GM19467 (cell line): Measurements from ENCODE around the gene EPB41L4B.

ENCODE experiments used
- ATAC-seq: cut with Tn5 transposase; IDR thresholded peaks from one replicate; pipeline ENCODE4 v1.9.1; 2021; ENCODE audit warnings: mild to moderate bottlenecking, moderate library complexity; ENCODE audit not compliant: unreplicated experiment

EPB41L4B gene

DNA sequence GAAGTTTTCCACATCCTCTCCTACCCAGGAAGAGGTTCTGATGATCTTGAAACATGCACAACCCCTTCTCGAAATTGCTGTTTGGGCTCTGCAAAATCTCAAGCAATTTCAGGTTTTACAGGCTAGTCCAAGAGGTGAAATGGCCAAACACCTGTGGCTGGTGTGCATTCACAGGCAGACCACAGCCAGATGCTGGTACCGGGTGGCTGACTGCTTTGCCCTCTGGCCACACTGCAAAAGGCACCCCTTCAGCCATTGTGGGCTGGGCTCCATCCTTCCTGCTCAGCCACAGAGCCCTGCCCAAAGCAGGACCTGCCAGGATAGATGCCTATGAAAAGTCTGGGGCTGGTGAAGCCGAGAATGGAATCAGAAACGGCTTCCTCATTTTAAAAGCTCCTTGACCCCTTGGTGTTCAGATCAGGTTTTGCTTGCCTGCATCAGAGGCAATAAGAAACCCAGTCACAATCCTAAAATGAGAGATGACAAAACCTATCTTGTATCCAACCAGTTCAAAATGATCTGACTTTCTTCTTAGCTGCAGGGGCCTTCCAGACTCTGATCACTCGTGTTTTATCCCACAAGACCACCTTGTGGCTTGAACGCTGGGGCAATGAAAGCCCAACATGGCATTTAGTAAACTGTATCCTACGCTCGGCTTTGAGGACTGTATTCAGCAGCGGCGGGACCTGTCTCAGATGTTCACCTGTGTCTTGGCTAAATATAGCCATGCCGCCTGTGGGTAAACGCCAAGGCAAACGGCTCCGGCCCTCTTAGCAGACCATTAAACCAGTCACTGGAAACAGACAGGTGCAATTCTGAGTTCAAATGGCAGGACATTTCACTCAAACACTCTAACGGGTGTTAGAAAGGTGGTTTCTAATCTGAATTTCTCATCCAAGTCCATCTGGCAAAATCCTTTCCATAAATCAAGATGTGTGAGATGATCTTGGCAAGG is 49.6 kb downstream of the EPB41L4B start:
- no peak for ATAC-seq

DNA sequence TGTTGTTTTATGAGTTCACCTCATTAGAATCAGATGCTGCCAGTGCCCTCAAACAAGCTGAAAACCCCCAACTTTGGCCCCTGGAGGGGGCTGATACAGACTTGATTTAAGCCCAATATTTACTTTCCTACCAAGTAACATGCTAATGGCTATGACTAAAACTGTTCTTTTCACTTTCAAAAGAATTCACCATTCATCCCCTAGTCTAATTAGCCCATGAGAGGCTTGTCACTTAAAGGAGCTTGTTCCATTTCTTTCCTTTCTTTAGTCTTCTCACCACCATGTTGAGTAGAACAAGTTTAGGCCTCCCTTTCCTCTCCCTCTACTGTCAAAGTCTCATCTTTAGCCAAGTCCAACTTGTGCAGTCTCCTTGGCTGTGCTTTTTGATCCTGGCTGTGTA is 50.4 kb downstream of the EPB41L4B start:
- ATAC-seq: no peak

DNA sequence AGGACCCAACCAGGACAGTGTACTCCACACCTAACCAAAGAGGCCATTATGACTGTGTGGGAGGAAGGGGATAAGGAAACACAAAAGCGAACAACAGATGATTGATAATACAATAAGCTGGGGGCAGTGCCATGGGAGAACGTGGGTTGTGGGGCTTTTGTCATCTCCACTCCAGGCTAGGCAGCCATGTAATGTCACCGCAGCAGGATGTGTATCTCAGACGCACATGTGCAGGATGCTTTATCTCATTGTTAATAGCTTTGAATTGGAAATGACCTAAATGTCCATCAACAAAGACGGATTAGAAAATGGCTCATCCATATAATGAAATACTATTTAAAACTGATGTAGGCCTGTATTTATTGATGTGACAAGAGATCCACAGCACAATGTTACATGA is 51.0 kb downstream of the EPB41L4B start:
- no peak for ATAC-seq

DNA sequence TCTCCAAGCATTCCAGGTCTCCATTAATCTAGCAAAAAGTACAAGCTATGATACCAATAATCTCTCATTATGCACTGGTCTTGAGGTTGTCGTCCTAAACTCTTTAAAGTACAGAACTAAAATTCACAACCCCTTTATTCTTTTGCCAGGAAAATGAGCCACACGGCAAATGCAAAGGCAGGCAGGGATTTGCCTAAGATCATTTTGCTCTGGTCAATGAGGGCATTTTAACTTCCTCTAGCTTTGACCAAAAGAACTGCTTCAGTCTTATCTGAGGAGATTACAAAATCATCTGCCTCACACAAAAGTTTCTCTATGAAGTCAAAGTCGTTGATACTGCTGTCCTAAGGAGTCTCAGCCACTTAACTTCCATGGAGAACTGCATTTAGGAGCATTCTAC is 51.8 kb downstream of the EPB41L4B start:
- ATAC-seq: no peak

DNA sequence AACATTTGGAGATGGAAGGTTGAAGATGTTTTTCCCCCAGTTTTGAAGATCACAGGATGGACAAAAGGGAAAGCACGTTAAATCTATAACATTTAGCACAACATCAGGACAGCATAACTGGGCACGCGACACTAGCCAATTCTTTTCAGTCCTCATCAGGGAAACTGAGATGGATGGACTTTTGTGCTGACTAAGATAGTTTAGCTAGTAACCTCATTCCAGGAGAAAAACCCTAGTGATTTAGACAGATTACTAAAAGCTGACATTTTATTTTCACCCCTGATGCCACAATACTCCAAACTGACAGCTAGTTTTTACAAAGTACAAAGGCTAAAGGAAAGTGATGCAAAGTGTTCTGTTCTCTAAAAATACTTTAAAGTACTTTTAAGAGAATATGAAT is 53.3 kb downstream of the EPB41L4B start:
- ATAC-seq: no peak

DNA sequence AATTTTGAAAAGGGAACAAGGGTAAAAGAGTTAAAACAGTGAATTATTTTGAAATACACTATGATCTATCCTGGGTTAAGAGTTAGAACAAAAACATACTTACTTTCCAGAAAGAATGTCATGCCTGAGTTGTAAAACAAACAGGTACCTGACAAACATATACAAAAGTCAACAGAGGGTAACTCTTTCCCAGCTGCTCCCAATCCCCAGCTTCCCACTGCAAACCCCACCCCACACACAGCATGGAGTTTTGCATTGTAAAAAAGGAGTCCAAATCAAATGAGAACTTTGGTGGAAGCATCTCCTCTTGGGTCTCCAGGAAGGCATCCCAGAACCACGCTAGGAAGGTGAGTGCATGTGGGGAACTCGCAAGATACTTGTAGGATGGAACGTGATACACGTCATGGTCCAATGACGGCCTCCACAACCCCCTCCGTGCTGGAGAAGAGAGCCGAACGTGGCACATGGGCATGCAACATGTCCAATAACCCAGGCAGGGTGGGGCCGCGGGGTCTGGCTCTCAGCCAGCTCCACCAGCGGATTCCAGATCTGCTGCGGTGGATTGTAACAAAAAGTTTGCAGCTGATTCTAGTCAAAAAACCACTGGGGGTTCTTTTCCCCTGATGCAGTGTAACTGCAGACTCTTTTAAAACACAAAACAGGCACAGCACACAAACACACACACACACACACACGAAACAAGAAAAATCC is 55.8 kb downstream of the EPB41L4B start:
- no peak for ATAC-seq

DNA sequence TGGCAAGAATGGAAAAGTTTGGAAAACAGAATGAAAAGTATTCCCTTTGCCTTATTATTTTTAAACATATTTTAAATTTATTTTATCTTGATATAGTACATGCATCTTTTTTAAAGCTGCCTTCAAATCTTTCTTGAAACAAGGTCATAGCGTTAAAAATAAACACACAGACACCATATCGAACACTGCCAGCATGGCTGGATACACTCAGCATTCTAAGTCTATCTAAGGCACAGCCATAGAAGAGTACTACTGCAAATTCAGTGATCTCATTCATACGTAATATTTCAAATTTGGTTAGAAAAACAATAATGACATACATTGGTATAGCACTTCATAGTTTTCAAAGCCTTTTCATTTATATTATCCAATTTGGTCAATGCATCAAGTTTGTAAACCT is 57.5 kb downstream of the EPB41L4B start:
- no peak for ATAC-seq

DNA sequence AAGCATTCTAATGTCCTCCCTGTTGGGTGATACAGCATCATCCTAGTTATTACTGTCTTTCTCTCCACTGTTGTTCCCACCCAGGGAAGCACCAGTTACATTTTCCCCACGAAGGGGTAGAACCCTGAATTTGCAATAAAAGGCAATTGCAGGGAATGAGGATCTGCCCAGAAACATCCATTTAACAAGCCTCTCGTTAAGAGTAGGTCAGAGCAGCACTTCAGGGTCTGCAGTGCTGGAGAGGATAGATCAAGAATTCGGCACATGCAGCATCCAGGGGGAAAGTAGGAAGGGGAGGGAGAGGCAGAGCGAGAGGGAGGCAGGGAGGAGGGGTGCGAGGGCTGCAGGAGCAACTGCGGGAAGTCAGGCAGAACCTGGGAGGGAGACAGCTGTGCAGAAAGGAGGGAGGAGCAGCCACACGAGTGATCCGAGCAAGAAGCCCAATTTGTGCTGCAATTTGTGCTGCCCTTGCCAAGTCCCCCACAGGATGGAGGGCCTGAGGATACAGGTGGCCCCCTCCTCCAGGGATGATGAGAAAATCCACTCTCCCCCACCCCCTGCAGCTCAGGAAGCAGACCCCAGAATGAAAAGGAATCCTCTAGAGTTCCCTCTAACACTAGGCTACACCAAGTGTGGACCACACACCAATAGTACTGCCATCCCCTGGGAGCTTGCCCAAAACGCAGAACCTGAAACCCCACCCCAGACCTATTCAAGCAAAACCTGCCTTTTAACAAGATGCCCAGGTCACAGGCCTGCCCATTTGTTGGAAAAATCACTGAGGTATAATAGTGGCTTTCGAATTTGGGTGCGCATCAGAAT is 62.2 kb downstream of the EPB41L4B start:
- ATAC-seq: no peak

DNA sequence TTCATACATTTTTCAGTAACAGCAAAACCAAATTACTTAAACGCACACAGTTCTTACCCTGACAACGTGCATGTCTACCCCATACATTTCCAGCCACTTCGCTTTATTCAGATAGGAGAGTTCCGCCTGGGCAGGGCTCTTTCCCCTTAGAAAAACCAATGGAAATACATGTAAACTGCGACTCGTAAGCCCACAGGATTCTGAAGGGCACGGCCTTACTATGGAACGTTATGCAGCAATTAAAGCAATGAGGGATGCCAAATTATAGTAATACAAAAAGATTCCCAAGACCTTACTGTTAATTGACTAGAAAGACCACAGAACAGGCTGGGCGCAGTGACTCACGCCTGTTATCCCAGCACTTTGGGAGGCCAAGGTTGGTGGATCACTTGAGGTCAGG is 64.5 kb downstream of the EPB41L4B start:
- ATAC-seq: no peak

DNA sequence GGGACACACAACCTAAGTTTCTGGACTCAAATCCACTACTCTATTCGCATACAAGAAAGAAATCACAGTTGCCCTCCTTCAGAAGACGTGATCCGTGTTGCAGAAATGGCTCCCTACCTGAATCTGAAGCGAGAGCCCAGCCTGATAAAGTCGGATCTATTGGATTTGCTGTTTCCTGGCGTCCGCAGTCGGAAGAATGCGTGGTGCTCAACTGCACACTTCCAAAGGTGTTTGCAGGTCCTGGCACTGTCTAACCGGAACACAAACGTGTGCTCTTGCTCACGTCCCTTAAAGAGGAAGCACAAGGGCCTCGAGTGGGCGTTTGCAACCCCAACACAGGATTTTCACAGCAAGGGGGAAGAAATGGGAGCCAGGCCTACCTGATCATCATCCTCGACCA is 65.5 kb downstream of the EPB41L4B start:
- no peak for ATAC-seq

DNA sequence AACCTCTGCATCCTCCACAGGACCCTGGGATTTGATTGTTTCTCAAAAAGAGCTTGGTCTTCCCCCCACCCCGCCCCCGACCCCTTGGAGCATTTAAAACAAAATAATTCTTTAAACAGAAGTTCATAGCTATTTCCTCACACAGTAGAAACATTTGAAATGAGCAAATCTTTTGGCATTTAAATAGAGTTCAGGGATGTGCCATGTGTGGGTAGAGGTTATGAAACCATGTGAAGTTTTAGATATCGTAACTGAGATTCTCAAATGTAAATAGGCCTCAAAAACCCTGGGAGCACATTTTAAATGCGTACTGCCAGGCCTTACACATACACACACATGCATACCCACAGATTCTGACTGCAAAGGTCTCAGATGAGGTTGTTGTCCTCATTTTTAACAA is 66.5 kb downstream of the EPB41L4B start:
- ATAC-seq: no peak

DNA sequence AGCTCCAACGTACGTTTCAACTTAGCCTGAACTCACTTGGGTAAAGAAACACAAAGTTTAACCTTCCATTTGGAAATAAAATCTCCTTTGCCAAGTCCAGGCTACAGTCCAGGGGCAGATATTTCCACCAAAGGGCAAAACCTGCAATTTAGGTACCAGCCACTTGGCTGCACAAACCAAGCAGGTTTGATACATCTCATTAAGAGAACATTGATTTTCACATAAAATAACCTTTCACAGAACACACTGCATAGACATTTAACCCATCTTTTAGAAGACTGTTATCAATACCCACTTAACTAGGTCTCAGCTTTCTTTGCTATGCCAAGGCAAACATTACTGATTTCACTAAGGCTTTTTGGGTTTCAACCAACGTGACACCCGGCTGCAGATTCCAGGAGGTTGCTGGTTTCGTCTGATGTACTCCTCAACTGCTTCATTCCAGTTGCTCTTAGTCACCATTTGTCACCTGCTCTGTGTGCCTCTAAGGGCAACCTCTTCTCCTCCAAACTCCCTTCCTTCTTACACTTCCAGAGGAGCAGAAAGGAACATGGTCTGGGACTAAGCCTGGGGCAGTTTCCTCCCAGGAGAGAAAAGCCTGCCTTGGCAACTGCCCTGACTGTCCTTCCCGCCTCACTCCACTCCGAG is 67.1 kb downstream of the EPB41L4B start:
- no peak for ATAC-seq

DNA sequence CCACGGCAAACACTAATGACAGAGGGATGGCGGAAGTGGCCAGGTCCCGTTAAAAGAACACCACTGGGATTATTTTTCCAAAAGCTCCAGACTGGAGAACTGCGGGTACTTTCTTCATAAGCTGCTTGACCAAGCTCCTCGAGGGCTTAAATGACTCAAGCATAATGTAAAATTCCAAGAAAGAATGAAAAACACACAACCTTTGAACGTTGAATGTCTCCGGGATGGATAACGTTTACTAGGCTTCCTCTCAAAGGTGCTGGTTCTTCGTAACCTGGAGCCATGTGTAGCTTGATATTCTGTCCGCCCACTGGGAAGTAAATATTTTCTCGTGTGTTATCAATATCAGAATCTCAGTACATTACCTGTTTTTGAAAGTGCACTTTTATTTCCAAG is 67.6 kb downstream of the EPB41L4B start:
- no peak for ATAC-seq

DNA sequence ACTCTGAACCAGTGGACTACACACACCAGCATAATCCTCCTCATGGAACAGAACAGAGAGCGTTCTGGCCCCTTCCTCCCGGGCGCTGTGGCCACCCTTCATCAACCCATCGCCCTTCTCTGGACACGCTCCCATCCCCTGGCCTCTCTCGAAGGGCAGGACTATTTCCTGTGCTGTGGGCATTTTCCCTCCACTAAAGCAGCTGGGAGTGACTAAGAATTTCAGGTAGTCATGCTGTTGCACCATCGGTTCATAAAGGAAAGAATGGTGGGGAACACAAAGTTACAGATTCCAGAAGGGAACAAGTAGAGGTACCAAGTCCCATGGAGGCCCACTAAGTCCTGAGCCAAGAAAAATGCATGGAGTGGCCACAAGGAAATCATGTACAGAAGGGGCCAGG is 68.6 kb downstream of the EPB41L4B start:
- ATAC-seq: no peak

DNA sequence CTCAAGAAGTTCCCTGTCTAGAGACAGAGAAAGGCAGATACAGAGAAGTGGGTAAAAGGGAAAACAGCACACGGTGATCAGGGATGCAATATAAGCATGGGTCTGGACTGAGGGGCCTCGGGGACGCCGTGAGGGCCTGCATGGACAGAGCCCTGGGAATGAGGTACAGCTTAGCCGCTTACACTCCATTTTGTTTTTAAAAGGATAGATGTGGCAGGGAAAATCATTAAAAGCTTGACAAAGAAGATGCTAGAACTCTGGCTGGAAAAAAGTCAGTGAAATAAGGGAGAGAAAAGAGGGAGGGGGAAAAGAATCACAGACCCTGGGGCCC is 69.1 kb downstream of the EPB41L4B start:
- ATAC-seq: no peak

DNA sequence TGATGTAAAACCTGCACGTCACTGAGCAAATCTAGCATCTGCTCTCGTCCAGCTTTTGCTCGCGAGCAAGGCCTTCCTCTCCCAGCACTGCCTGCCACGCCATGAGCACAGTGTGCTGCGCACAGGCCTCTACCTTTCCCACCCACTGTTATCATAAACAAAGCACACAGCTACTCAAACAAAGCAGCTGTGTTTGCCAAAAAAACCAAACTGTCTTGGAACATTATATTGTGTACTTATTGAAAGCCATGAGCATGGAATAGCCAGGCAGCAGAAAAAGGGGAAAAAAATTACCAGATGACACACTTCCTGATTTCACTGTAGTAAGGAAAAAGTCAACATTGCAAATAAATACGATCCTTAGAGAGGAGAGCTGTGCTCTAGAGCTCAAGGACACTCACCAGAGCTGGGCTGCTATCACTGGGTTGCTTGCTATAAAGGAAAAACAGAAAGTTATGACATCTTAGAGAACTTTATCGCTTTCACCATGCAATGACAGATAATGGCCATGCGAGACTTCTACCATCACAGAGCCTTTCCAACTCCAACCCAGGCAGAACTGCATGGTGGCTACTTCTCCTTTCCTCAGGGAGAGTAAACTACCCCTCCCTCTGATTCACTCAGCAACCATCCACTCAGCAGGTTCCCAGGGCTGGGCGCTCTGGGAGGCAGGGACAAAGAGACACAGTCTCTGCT is 69.6 kb downstream of the EPB41L4B start:
- ATAC-seq: no peak

DNA sequence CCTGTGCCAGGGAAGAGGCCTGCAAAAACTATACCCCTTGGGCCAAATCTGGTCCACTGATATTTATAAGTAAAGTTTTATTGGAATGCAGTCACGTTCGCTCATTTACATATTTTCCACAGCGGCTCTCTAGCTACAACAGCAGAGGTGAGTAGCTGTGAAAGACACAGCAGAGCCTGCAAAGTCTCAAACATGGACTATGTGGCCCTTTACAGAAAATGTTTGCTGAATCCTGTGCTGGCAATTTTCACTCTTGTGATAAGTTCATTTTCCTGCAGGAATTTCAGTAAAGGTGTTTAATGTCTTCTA is 70.1 kb downstream of the EPB41L4B start:
- no peak for ATAC-seq

DNA sequence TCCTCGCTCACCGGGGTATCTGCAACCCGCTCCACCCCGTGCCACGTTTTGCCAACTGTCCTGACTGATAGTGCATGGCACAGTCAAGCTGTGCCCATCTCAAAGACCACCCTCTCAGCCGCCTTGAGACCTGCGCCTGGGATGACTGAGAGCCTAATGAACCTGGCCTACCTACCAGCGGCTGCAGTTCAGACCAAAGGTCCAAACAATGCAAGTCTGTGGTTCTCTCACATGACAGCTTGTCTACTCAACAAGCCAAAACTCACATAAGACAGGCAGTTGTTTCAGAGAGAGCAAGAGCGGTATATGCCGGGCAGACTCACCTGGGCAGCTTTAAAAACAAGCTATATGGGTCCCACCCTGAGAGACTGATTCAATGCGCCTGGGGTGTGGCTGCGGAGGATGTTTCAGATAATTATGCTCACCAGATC is 70.5 kb downstream of the EPB41L4B start:
- no peak for ATAC-seq

DNA sequence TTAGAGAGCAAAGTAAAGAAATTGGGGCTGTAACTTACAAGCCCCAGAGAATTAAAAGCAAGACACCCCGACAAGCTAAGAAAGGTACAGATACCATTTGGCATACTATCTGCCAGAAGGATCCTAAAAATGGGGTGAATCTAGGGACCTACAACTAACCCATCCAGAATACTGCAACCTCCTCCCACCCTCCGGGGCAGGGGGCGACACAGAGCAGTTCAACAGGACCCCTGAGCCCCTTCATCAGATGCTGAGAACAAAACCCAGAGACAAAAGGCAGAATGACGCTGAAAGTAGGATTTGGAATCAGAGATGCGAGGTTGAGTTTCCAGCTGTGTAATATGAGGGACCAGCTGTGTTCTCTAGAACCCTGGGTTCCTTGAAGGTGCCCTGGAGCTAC is 71.2 kb downstream of the EPB41L4B start:
- no peak for ATAC-seq

DNA sequence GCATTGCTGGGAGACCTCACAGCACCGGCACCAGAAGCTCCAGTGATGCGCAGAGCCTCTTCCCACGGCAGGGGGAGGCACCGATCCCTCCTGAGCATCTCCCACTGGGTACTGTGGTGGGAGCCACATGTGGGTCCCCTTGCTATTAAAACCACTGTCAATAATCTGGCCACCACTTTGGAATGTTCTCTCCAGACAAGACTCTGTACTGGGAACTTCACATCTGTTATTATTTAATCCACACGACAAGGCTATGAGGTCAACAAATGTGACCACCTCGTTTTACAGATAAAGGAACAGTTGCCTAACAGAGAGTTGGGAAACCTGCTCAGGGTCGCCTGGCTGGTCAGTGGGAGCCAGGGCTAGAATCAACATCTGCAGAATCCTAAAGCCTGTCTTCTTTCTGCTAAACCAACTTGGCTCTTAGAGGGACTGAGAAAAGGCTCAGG is 72.7 kb downstream of the EPB41L4B start:
- ATAC-seq: no peak

DNA sequence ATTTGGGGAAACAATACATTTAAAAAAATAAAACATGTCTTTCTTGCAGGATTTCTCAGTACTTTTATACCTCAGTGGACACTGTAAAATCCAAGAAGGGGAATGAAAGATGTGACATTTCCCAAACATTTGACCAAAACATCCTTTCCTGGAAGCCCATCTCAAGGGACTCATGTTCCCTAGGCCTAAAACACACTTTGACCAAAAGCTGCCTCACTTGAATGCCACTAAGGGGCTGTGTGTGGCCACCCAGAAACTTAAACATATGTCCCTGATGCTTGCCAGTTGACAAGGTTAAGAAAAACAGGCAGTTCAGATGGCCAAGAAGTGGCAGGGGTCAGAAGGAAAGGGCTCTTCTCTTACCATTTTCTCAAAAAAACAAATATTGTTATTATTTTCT is 73.6 kb downstream of the EPB41L4B start:
- no peak for ATAC-seq
